Vagina (tissue), 2 donors: Measurements from ENCODE around the gene CD36.

Experiments used
- POLR2A ChIP-seq, 2 donors: fragments of 450-650 bp; IDR thresholded peaks; one replicate each; pipeline ENCODE4 v1.6.1; 2017; ENCODE audit warnings: antibody characterized with exemption in 2 of 2, mild to moderate bottlenecking in 2 of 2, moderate library complexity in 2 of 2
- TF ChIP-seq, protein P1 (sequence below), 3 experiments: fragments of 450-650 bp in 2 of 3; fragments of 200-600 bp in 1 of 3; sonication (generic) in 1 of 3; IDR thresholded peaks; one replicate each; pipeline ENCODE4 v1.5.1; 2017 to 2019; ENCODE audit warnings: antibody characterized with exemption in 3 of 3, mild to moderate bottlenecking in 2 of 3, moderate library complexity in 2 of 3

DNA sequence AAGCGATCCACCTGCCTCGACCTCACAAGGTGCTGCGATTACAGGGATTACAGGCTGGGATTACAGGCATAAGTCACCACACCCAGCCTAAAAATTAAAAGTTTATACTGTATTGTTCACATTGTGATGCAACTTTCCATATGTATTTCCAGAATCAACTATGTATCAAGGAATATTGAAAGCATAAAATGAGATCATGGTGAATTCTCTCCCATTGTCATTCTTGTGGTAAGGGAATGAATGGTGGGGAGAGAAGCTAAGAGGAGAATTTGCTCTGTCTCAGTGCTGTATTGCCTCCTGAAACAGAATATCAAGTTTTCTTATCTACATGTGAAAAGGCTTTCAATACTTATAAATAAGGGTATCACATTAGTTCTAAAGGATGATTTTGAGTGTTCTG, 81.7 kb downstream of the CD36 start:
- TF ChIP-seq, protein P1, sequence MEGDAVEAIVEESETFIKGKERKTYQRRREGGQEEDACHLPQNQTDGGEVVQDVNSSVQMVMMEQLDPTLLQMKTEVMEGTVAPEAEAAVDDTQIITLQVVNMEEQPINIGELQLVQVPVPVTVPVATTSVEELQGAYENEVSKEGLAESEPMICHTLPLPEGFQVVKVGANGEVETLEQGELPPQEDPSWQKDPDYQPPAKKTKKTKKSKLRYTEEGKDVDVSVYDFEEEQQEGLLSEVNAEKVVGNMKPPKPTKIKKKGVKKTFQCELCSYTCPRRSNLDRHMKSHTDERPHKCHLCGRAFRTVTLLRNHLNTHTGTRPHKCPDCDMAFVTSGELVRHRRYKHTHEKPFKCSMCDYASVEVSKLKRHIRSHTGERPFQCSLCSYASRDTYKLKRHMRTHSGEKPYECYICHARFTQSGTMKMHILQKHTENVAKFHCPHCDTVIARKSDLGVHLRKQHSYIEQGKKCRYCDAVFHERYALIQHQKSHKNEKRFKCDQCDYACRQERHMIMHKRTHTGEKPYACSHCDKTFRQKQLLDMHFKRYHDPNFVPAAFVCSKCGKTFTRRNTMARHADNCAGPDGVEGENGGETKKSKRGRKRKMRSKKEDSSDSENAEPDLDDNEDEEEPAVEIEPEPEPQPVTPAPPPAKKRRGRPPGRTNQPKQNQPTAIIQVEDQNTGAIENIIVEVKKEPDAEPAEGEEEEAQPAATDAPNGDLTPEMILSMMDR (IDR thresholded peaks at IDR 0.05), result no peak
- no peak for TF ChIP-seq POLR2A (IDR thresholded peaks at IDR 0.05)
